KOPT-K1 (cell line): Measurements from ENCODE around the gene FAM184A.

Experiments used
- H3K27ac ChIP-seq: fragments of 200-600 bp; sonication (generic); 2 replicates; pipeline ENCODE4 v1.5.1; 2016; ENCODE audit warnings: antibody characterized with exemption, mild to moderate bottlenecking, low read depth, low read length; ENCODE audit not compliant: poor library complexity, severe bottlenecking
- H3K36me3 ChIP-seq: fragments of 200-600 bp; sonication (generic); 2 replicates; pipeline ENCODE4 v1.5.1; 2017; ENCODE audit warnings: antibody characterized with exemption, mild to moderate bottlenecking, low read length, moderate library complexity; ENCODE audit not compliant: insufficient read depth
- H3K9me3 ChIP-seq: fragments of 200-600 bp; sonication (generic); 2 replicates; pipeline ENCODE4 v1.5.1; 2017; ENCODE audit warnings: antibody characterized with exemption, low read length, mild to moderate bottlenecking; ENCODE audit not compliant: insufficient read depth, poor library complexity, severe bottlenecking

FAM184A gene

GRCh38 chr6:119076173-119076572 is 2.3 kb downstream of the FAM184A start:
- H3K9me3 ChIP-seq = no peaks in the 10 kb centered on the region
- H3K36me3 ChIP-seq = no peaks in the 10 kb centered on the region
- no peak overlapping the region for H3K27ac ChIP-seq

DNA sequence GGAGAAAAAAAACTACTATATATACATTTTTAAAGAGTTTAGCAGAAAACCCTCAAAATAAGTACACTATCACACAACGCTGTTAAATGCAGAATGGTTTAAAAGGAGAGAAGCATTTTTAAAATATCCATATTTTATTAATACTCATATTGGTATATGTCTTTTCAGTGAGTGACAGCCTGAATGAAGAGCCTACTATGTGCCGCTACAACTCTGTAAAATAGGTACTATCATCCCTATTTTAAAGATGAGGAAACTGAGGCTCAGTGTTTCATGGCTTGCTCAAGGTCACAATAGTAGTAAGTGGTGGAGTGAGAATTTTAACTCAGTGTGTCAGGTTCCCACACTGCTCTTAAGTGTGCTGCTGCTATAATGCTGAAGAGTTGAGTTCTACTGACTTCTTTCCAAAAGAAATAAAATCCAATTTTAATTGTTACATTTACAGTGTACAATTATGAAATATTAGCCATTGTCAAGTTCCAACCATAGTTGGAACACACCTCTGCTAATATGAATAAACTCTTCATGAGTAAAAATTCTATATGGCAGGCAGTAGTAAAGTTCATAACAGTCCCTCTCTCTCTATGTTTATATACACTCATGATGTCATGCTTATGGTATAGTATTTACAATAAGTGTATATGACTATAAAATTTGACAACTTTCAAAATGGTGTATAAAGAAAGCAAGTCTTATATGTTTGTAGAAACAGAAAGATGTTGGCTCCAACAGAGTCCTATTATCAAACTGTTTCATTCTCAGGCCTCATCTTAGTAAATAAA is 3.1 kb downstream of the FAM184A start:
- Histone ChIP-seq H3K36me3 (no peaks in the 10 kb centered on the region), H3K9me3 (no peaks in the 10 kb centered on the region), H3K27ac (no peak overlapping the region)

- no peaks in the 10 kb centered on the region for H3K36me3 ChIP-seq
- H3K27ac ChIP-seq = no peak overlapping the region
- H3K9me3 ChIP-seq = no peaks in the 10 kb centered on the region
Measured at GRCh38 chr6:119073307-119074051, 5.0 kb downstream of the FAM184A start.

DNA sequence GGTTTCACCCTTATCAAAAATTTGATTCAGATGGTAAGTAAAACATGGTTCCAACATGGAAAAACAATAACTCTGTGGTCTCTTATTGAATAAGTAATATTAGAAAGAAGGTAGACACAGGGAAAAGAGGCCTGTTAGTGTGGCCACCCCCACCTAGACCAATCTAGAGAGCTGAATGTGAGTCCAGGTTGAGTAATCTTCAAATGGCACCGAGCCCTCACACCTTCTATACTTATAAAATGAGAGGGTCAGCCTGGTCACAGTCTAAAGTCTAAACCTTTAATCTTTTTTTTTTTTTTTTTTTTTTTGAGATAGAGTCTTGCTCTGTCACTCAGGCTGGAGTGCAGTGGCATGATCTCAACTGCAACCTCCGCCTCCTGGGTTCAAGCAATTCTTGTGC is 6.9 kb downstream of the FAM184A start:
- Histone ChIP-seq H3K36me3 (no peaks in the 10 kb centered on the region), H3K27ac (no peak overlapping the region), H3K9me3 (no peaks in the 10 kb centered on the region)

DNA sequence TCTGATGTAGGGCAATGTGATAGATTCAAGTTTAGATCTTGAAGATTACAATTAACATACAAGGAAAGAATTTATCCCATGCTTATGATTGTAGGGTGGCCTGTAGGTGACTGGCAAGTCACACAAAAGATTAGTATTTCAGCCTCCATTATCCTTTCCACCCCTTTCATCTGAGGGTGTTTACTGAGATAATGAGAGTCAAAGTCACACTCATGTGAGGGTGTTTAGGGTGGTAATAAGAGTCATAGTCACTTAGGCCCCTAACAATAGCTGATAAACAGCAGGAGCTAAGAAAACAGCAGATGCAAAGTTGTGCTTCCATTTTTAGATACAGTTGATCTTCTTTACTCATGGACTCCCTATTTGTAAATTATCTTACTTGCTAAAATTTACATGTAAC is 11.4 kb downstream of the FAM184A start:
- H3K27ac ChIP-seq = no peak overlapping the region
- no peaks in the 10 kb centered on the region for H3K9me3 ChIP-seq
- H3K36me3 ChIP-seq = no peaks in the 10 kb centered on the region

- Histone ChIP-seq H3K27ac (no peak overlapping the region), H3K36me3 (no peaks in the 10 kb centered on the region), H3K9me3 (no peaks in the 10 kb centered on the region)
Measured at GRCh38 chr6:119066517-119066916, 11.9 kb downstream of the FAM184A start.

- H3K27ac ChIP-seq = no peak overlapping the region
- no peaks in the 10 kb centered on the region for H3K9me3 ChIP-seq
- no peaks in the 10 kb centered on the region for H3K36me3 ChIP-seq
Measured at GRCh38 chr6:119065955-119066354, 12.5 kb downstream of the FAM184A start.

DNA sequence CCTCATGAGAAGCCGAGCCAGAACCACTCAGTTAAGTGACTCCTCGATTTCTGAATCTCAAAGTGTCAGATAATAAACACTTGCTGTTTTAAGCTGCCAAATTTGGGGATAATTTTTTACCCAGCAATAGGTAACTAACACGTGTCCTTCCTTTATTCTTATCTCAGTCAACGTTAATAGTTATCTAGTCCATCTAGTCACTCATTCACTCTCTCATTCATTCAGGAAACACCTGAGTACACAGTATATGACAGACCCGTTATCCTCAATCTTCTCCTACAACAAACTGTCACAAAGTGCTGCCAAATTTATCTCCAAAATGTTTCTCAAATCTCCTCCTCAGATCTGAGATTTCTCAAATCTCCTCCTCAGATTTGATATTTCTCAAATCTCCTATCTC is 13.1 kb downstream of the FAM184A start:
- Histone ChIP-seq H3K9me3 (no peaks in the 10 kb centered on the region), H3K27ac (no peak overlapping the region), H3K36me3 (no peaks in the 10 kb centered on the region)

DNA sequence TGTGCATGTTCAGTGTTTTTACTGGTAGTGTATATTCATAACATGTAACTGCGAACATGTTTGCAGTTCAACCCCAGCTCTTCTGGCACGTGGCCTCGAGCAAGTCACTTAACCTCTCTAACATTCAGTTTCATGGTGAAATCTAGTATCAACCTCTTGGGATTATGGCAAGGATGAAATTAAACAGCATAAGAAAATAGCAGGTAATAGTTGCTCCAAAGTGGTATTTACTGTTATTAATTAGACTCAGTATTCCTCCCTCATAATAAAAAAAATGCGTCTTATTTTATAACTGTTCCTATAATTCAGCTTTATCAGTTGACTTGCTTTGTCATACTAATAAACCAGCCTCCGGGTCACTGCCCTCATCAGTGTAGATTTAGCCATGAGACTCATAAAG is 15.0 kb downstream of the FAM184A start:
- H3K27ac ChIP-seq = no peak overlapping the region
- H3K9me3 ChIP-seq = no peaks in the 10 kb centered on the region
- no peaks in the 10 kb centered on the region for H3K36me3 ChIP-seq

GRCh38 chr6:119061215-119061614 is 17.2 kb downstream of the FAM184A start:
- Histone ChIP-seq H3K36me3 (no peaks in the 10 kb centered on the region), H3K9me3 (no peaks in the 10 kb centered on the region), H3K27ac (no peak overlapping the region)

GRCh38 chr6:119060255-119060907 is 18.1 kb downstream of the FAM184A start:
- no peaks in the 10 kb centered on the region for H3K9me3 ChIP-seq
- H3K27ac ChIP-seq = no peak overlapping the region
- H3K36me3 ChIP-seq = no peaks in the 10 kb centered on the region

DNA sequence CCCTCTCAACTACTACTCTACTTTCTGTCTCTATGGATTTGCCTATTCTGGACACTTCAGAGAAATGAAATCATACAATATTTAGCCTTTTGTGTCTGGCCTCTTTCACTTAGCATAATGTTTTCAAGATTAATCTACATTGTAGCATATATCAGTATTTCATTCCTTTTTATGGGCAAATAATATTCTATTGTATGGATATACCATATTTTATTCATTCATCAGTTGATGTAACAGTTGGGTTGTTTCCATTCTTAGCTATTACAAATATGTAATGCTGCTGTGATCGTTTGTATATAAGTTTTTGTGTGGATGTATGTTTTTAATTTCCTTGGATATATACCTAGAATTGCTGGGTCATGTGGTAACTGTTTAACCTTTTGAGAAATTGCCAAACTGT is 23.4 kb downstream of the FAM184A start:
- H3K36me3 ChIP-seq = no peaks in the 10 kb centered on the region
- no peaks in the 10 kb centered on the region for H3K9me3 ChIP-seq
- no peak overlapping the region for H3K27ac ChIP-seq

DNA sequence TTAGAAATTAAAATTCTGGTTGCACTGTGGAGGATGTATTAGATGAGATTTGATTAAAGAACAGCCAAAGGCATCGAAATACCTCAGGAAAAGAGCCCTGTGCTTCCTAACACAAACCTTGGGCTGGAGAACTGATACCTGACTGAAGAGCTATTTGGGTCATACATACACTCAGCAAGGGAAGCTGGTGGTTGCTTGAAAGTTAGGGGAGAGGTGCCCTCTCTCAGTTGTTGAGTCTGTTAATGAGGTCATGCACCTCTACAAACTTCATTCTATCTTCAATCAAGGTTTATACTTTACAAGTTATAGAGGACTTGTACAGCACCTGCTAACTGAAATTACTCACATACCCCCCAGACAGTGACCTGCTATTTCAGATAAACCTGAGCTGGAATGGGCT is 25.5 kb downstream of the FAM184A start:
- Histone ChIP-seq H3K36me3 (no peaks in the 10 kb centered on the region), H3K27ac (no peak overlapping the region), H3K9me3 (no peaks in the 10 kb centered on the region)

- Histone ChIP-seq H3K27ac (no peak overlapping the region), H3K9me3 (no peaks in the 10 kb centered on the region), H3K36me3 (no peaks in the 10 kb centered on the region)
Measured at GRCh38 chr6:119052292-119052889, 26.1 kb downstream of the FAM184A start.

DNA sequence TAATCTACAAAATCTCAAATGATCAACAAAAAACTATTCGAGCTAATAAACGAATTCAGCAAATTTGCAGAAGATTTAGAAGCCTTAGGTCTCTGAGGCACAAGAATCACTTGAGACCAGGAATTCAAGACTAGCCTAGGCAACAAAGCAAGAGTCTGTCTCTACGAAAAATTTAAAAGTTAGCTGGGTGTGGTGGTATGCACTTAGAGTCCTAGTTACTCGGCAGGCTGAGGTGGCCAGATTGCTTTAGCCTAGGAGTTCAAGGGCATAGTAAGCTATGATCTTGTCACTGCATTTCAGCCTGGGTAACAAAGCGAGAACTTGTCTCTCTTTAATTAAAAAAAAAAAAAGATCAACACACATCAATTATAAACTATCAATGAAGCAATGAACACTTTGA is 34.2 kb downstream of the FAM184A start:
- no peak overlapping the region for H3K27ac ChIP-seq
- no peaks in the 10 kb centered on the region for H3K9me3 ChIP-seq
- no peaks in the 10 kb centered on the region for H3K36me3 ChIP-seq
